B cell (primary cell): ENCODE data around the gene FGF6.

Experiments used
- CTCF ChIP-seq: fragments of 200-600 bp; IDR thresholded peaks from one replicate; pipeline ENCODE4 v1.8.0; 2022; ENCODE audit warnings: antibody characterized with exemption, mild to moderate bottlenecking
- EZH2 ChIP-seq: IDR thresholded peaks from 2 replicates; pipeline ENCODE4 v1.6.1; 2012; ENCODE audit warnings: borderline replicate concordance, low read depth, mild to moderate bottlenecking, moderate library complexity, low read length; ENCODE audit not compliant: insufficient read depth, poor library complexity, severe bottlenecking

GRCh38 chr12:4446335-4446734 lies 720 bp upstream of the FGF6 start:
- TF ChIP-seq CTCF (no peak), EZH2 (no peak)
